Measurements from ENCODE around the gene HDDC2. TPM values are rescaled to one million over a fixed set of nuclear protein-coding genes. Genes with fewer than 3 reads are reported as not detected.
A peak's percentile ranks its signal among the peaks of the same experiment; 100 is the strongest.

Gene HDDC2
- total and polyA plus RNA-seq, 9 of the 15 experiments (the other 6 are each of a cell fraction or from before 2014, with no cell fraction given): 194 to 632 (median 294) TPM

GRCh38 chr6:125301435-125302391, at the start of gene HDDC2 (continued):
- TF ChIP-seq POLR2G (IDR thresholded peaks at IDR 0.05; ENCODE audit: low read depth, low read length) (peak; percentile 96), ZFP91 (CRISPR knock-in tag; IDR thresholded peaks at IDR 0.05) (peak; percentile 59; the same call in 1 of the 2 replicates), POLR2AphosphoS5 (IDR thresholded peaks at IDR 0.05; ENCODE audit: control insufficient read depth, insufficient read depth, low read depth, low read length) (peak; percentile 82; the same call in 1 of the 2 replicates), NONO (IDR thresholded peaks at IDR 0.05; ENCODE audit: low read depth in 2 of 2, low read length in 1 of 2) (peak in 1 of 2 experiments; percentile 62; a peak in 2 of 4 replicates), ZBTB49 (CRISPR knock-in tag; IDR thresholded peaks at IDR 0.05; ENCODE audit: borderline replicate concordance) (0 out of 2 replicates have a peak, but pooled peaks have one; percentile 31), HDAC2 (IDR thresholded peaks at IDR 0.05) (peak; percentile 87), HDAC8 (tag; IDR thresholded peaks at IDR 0.05) (0 out of 2 replicates have a peak, but pooled peaks have one; percentile 32), ZNF699 (CRISPR knock-in tag; IDR thresholded peaks at IDR 0.05; ENCODE audit: insufficient replicate concordance) (no peak), NFXL1 (CRISPR knock-in tag; IDR thresholded peaks at IDR 0.05) (no peak), L3MBTL2 (IDR thresholded peaks at IDR 0.05) (peak; percentile 83), OTX1 (CRISPR knock-in tag; IDR thresholded peaks at IDR 0.05) (peak; percentile 97), MIER1 (IDR thresholded peaks at IDR 0.05; ENCODE audit: low read depth) (peak; percentile 64; the same call in 1 of the 2 replicates), JUNB (CRISPR knock-in tag; conservative IDR thresholded peaks at IDR 0.05) (no peak), CHD1 (IDR thresholded peaks at IDR 0.05; ENCODE audit: low read length) (peak; percentile 74)
- TF ChIP-seq, protein P1, sequence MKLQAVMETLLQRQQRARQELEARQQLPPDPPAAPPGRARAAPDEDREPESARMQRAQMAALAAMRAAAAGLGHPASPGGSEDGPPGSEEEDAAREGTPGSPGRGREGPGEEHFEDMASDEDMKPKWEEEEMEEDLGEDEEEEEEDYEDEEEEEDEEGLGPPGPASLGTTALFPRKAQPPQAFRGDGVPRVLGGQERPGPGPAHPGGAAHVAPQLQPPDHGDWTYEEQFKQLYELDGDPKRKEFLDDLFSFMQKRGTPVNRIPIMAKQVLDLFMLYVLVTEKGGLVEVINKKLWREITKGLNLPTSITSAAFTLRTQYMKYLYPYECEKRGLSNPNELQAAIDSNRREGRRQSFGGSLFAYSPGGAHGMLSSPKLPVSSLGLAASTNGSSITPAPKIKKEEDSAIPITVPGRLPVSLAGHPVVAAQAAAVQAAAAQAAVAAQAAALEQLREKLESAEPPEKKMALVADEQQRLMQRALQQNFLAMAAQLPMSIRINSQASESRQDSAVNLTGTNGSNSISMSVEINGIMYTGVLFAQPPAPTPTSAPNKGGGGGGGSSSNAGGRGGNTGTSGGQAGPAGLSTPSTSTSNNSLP (IDR thresholded peaks at IDR 0.05; ENCODE audit: borderline replicate concordance, low read depth, low read length): no peak
- TF ChIP-seq, protein P2, sequence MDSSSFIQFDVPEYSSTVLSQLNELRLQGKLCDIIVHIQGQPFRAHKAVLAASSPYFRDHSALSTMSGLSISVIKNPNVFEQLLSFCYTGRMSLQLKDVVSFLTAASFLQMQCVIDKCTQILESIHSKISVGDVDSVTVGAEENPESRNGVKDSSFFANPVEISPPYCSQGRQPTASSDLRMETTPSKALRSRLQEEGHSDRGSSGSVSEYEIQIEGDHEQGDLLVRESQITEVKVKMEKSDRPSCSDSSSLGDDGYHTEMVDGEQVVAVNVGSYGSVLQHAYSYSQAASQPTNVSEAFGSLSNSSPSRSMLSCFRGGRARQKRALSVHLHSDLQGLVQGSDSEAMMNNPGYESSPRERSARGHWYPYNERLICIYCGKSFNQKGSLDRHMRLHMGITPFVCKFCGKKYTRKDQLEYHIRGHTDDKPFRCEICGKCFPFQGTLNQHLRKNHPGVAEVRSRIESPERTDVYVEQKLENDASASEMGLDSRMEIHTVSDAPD (CRISPR knock-in tag; IDR thresholded peaks at IDR 0.05): no peak
